Loucy (cell line): ENCODE measurements around the gene RHOU.

Experiments used
- EZH2phosphoT487 ChIP-seq: fragments of 200-600 bp; IDR thresholded peaks from 2 replicates; pipeline ENCODE4 v1.6.1; 2018; ENCODE audit warnings: antibody characterized with exemption, mild to moderate bottlenecking, moderate library complexity, borderline replicate concordance
- TF ChIP-seq, protein P1 (sequence below): fragments of 200-600 bp; sonication (generic); conservative IDR thresholded peaks from 2 replicates; pipeline ENCODE4 v1.5.1; 2014; ENCODE audit warnings: mild to moderate bottlenecking, antibody characterized with exemption, low read length

DNA sequence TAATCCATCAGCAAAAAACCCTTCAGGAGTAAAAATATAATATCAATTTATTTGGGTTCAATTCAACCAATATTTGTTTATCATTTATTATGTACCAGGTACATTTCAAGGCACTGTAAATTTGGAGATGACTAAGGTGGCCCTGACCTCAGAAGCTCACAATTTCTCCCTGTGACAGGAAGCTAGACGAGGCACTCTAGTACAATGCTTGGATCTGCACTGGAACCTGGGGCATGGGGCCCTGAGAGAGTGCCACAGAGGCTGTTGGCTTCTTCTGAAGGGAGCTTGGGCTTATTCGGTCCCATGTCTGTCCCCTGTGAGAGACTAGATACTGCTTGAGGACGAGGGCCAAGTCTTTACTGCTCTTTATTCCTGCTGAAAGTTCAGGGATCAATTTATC lies 31.5 kb downstream of the RHOU start:
- TF ChIP-seq, protein P1, sequence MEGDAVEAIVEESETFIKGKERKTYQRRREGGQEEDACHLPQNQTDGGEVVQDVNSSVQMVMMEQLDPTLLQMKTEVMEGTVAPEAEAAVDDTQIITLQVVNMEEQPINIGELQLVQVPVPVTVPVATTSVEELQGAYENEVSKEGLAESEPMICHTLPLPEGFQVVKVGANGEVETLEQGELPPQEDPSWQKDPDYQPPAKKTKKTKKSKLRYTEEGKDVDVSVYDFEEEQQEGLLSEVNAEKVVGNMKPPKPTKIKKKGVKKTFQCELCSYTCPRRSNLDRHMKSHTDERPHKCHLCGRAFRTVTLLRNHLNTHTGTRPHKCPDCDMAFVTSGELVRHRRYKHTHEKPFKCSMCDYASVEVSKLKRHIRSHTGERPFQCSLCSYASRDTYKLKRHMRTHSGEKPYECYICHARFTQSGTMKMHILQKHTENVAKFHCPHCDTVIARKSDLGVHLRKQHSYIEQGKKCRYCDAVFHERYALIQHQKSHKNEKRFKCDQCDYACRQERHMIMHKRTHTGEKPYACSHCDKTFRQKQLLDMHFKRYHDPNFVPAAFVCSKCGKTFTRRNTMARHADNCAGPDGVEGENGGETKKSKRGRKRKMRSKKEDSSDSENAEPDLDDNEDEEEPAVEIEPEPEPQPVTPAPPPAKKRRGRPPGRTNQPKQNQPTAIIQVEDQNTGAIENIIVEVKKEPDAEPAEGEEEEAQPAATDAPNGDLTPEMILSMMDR = no peak
- TF ChIP-seq EZH2phosphoT487 = no peak
